ENCODE measurements around the gene TMEM179.
"Not testable (repeated sequence)": the region's sequence is repeated elsewhere in the genome, so short reads cannot be mapped to it uniquely, and the experiment has no call there.

TMEM179 gene

GRCh38 chr14:104637546-104638003 is 33.0 kb upstream of the TMEM179 start:
- DNase-seq, result no peak

- DNase-seq, result not testable (repeated sequence)
These were observed 32.4 kb upstream of the TMEM179 start for GRCh38 chr14:104636846-104637545.

- no peak for DNase-seq
These were observed 31.6 kb upstream of the TMEM179 start for GRCh38 chr14:104636131-104636530.

GRCh38 chr14:104635717-104636116 is 31.1 kb upstream of the TMEM179 start:
- DNase-seq, result no peak

- DNase-seq, result no peak
These were observed 30.5 kb upstream of the TMEM179 start for GRCh38 chr14:104634886-104635570.

GRCh38 chr14:104634138-104634760 is 29.7 kb upstream of the TMEM179 start:
- no peak for DNase-seq

- DNase-seq, result no peak
These were observed 28.9 kb upstream of the TMEM179 start for GRCh38 chr14:104633276-104634137.

- no peak for DNase-seq
These were observed 28.2 kb upstream of the TMEM179 start for GRCh38 chr14:104632781-104633180.

- DNase-seq, result no peak
These were observed 20.4 kb upstream of the TMEM179 start for GRCh38 chr14:104624939-104625338.

- DNase-seq, result no peak
These were observed 9.7 kb upstream of the TMEM179 start for GRCh38 chr14:104614126-104614812.

- DNase-seq, result no peak
These were observed 7.3 kb upstream of the TMEM179 start for GRCh38 chr14:104611881-104612280.

GRCh38 chr14:104610749-104611310 is 6.3 kb upstream of the TMEM179 start:
- DNase-seq, result no peak

- no peak for DNase-seq
These were observed 5.1 kb upstream of the TMEM179 start for GRCh38 chr14:104609666-104610065.

GRCh38 chr14:104603711-104604401 is 716 bp downstream of the TMEM179 start:
- DNase-seq, result no peak

GRCh38 chr14:104602933-104603325 is 1.6 kb downstream of the TMEM179 start:
- DNase-seq, result no peak

- no peak for DNase-seq
These were observed 2.1 kb downstream of the TMEM179 start for GRCh38 chr14:104602315-104602932.

GRCh38 chr14:104601786-104602185 is 2.8 kb downstream of the TMEM179 start:
- no peak for DNase-seq

- DNase-seq, result no peak
These were observed 3.8 kb downstream of the TMEM179 start for GRCh38 chr14:104600805-104601204.

GRCh38 chr14:104600141-104600643 is 4.4 kb downstream of the TMEM179 start:
- no peak for DNase-seq

GRCh38 chr14:104599446-104599845 is 5.1 kb downstream of the TMEM179 start:
- DNase-seq, result no peak

GRCh38 chr14:104598910-104599273 is 5.7 kb downstream of the TMEM179 start:
- DNase-seq, result no peak

Measured in stimulated activated CD4-positive, alpha-beta T cell treated with anti-CD3 and anti-CD28 coated beads, Interleukin-2, amount 100 ng/mL, for 48 hours (primary cell).